ENCODE data around the gene EXOC3L4. TPM values are rescaled to one million over a fixed set of nuclear protein-coding genes. Genes with fewer than 3 reads are reported as not detected.

Gene EXOC3L4
- polyA plus RNA-seq, 1 of the 3 experiments (the other 2 are of a cell fraction) = 0.46 TPM

DNA sequence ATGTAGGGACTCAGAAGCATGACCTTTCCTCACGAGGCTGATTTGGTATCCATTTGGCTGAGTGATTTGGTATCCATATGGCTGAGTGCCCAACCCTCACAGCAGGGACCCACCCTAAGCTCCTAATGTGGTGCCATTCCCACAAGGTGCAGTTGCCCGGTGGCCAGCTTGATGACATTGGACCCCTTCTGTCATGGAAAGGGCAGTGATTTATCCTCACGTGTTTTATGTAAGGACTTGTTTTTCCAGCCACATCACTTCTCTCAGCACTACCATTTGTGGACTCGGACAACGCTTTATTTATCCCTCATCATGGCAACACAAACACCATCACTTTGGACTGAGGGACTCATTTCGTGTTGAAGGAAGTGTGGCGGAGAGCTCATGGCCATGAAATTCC, 28.7 kb upstream of the EXOC3L4 start (continued):
- TF ChIP-seq MEF2A (IDR thresholded peaks at IDR 0.05; ENCODE audit: borderline replicate concordance, low read depth) (no peak), EZH2phosphoT487 (IDR thresholded peaks at IDR 0.05; ENCODE audit: borderline replicate concordance, low read depth) (no peak), CHD2 (IDR thresholded peaks at IDR 0.05; ENCODE audit: low read length, partially characterized antibody) (no peak), RCOR1 (IDR thresholded peaks at IDR 0.05; ENCODE audit: low read length) (no peak)

DNA sequence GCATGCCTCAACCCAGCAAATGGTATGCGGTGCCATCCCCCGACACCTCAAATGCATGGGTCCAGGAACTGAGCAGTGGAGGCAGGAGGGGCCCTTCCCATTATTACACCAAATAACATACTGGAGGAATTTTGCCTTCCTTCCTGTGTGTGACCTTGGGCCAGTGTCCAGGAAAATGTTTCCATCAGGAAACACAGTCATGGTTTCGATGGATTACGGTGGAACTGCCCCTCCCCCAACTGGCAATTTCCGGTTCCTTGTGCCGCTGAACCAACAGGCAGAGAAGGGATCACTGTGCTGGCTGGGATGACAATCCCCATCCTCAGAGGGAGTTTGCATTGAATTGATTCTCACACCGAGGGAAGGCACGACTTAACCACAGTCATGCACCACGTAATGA, 28.1 kb upstream of the EXOC3L4 start:
- POLR2A ChIA-PET = no interaction called here

More for the DNA sequence above, 28.1 kb upstream of the EXOC3L4 start:
- Histone ChIP-seq H3K36me3 (replicated peaks in 1 of 2; ENCODE audit: control insufficient read depth in 1 of 2, insufficient read depth in 2 of 2, low read length in 1 of 2) (no peaks in the 10 kb centered on the region), H3K79me2 (ENCODE audit: insufficient read depth) (no peaks in the 10 kb centered on the region), H3F3A (replicated peaks; ENCODE audit: insufficient read depth) (peaks cover 6% of the 10 kb centered on the region), H2AFZ (ENCODE audit: low read depth) (no peak overlapping the region), H4K20me1 (ENCODE audit: insufficient read depth) (no peaks in the 10 kb centered on the region), H3K27me3 (ENCODE audit: insufficient read depth) (no peaks in the 10 kb centered on the region), H3K9me3 (no peaks in the 10 kb centered on the region), H3K9ac (no peak overlapping the region), H3K27ac (ENCODE audit: low read depth in 2 of 2, low read length in 1 of 2) (no peak overlapping the region), H3K9me2 (no peaks in the 10 kb centered on the region), H3K4me2 (no peak overlapping the region), H3K4me3 (ENCODE audit: low read depth in 2 of 2, low read length in 1 of 2) (no peak overlapping the region), H3K4me1 (ENCODE audit: control insufficient read depth in 1 of 2, insufficient read depth in 2 of 2, low read depth in 1 of 2, low read length in 1 of 2) (no peaks in the 10 kb centered on the region)
- DNase-seq = no peak
- CTCF ChIA-PET = interaction anchor here (1.8 kb wide), 1 partner anchor 8 kb away, joined by 12 read pairs; no protein-coding TSS in a partner anchor
- 94% methylated on average over 7 of the region's 9 CpGs for WGBS (ENCODE audit: low lambda C conversion rate)
- TF ChIP-seq, protein P1, sequence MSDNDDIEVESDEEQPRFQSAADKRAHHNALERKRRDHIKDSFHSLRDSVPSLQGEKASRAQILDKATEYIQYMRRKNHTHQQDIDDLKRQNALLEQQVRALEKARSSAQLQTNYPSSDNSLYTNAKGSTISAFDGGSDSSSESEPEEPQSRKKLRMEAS (IDR thresholded peaks at IDR 0.05; ENCODE audit: low read depth) = no peak
- no peak for TF ChIP-seq FOXM1 (IDR thresholded peaks at IDR 0.05; ENCODE audit: low read depth)
- TF ChIP-seq, protein P2, sequence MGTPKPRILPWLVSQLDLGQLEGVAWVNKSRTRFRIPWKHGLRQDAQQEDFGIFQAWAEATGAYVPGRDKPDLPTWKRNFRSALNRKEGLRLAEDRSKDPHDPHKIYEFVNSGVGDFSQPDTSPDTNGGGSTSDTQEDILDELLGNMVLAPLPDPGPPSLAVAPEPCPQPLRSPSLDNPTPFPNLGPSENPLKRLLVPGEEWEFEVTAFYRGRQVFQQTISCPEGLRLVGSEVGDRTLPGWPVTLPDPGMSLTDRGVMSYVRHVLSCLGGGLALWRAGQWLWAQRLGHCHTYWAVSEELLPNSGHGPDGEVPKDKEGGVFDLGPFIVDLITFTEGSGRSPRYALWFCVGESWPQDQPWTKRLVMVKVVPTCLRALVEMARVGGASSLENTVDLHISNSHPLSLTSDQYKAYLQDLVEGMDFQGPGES (IDR thresholded peaks at IDR 0.05; ENCODE audit: low read depth, low read length) = no peak
- TF ChIP-seq, protein P3, sequence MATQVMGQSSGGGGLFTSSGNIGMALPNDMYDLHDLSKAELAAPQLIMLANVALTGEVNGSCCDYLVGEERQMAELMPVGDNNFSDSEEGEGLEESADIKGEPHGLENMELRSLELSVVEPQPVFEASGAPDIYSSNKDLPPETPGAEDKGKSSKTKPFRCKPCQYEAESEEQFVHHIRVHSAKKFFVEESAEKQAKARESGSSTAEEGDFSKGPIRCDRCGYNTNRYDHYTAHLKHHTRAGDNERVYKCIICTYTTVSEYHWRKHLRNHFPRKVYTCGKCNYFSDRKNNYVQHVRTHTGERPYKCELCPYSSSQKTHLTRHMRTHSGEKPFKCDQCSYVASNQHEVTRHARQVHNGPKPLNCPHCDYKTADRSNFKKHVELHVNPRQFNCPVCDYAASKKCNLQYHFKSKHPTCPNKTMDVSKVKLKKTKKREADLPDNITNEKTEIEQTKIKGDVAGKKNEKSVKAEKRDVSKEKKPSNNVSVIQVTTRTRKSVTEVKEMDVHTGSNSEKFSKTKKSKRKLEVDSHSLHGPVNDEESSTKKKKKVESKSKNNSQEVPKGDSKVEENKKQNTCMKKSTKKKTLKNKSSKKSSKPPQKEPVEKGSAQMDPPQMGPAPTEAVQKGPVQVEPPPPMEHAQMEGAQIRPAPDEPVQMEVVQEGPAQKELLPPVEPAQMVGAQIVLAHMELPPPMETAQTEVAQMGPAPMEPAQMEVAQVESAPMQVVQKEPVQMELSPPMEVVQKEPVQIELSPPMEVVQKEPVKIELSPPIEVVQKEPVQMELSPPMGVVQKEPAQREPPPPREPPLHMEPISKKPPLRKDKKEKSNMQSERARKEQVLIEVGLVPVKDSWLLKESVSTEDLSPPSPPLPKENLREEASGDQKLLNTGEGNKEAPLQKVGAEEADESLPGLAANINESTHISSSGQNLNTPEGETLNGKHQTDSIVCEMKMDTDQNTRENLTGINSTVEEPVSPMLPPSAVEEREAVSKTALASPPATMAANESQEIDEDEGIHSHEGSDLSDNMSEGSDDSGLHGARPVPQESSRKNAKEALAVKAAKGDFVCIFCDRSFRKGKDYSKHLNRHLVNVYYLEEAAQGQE (IDR thresholded peaks at IDR 0.05; ENCODE audit: low read depth, low read length) = no peak
- TF ChIP-seq POLR2AphosphoS5 (IDR thresholded peaks at IDR 0.05; ENCODE audit: low read depth, low read length) = no peak
- no peak for TF ChIP-seq RCOR1 (IDR thresholded peaks at IDR 0.05; ENCODE audit: low read length)
- TF ChIP-seq EZH2phosphoT487 (IDR thresholded peaks at IDR 0.05; ENCODE audit: borderline replicate concordance, low read depth) = no peak
- TF ChIP-seq TAF1 (IDR thresholded peaks at IDR 0.05; ENCODE audit: borderline replicate concordance, low read depth, low read length) = no peak
- no peak for TF ChIP-seq CHD2 (IDR thresholded peaks at IDR 0.05; ENCODE audit: low read length, partially characterized antibody)
- TF ChIP-seq SIN3A (IDR thresholded peaks at IDR 0.05; ENCODE audit: borderline replicate concordance, low read depth, low read length) = no peak
- no peak for TF ChIP-seq SMC3 (IDR thresholded peaks at IDR 0.05; ENCODE audit: low read depth, low read length)
- TF ChIP-seq YY1 (IDR thresholded peaks at IDR 0.05; ENCODE audit: low read depth) = no peak
- no peak for TF ChIP-seq GABPA (IDR thresholded peaks at IDR 0.05; ENCODE audit: low read depth)
- TF ChIP-seq, protein P4, sequence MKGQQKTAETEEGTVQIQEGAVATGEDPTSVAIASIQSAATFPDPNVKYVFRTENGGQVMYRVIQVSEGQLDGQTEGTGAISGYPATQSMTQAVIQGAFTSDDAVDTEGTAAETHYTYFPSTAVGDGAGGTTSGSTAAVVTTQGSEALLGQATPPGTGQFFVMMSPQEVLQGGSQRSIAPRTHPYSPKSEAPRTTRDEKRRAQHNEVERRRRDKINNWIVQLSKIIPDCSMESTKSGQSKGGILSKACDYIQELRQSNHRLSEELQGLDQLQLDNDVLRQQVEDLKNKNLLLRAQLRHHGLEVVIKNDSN (IDR thresholded peaks at IDR 0.05; ENCODE audit: borderline replicate concordance, low read depth) = no peak
- TF ChIP-seq RAD21 (IDR thresholded peaks at IDR 0.05; ENCODE audit: low read length) = no peak
- TF ChIP-seq NRF1 (IDR thresholded peaks at IDR 0.05; ENCODE audit: low read depth, low read length) = no peak
- no peak for TF ChIP-seq GATA2 (CRISPR knock-in tag; IDR thresholded peaks at IDR 0.05)
- TF ChIP-seq, protein P5, sequence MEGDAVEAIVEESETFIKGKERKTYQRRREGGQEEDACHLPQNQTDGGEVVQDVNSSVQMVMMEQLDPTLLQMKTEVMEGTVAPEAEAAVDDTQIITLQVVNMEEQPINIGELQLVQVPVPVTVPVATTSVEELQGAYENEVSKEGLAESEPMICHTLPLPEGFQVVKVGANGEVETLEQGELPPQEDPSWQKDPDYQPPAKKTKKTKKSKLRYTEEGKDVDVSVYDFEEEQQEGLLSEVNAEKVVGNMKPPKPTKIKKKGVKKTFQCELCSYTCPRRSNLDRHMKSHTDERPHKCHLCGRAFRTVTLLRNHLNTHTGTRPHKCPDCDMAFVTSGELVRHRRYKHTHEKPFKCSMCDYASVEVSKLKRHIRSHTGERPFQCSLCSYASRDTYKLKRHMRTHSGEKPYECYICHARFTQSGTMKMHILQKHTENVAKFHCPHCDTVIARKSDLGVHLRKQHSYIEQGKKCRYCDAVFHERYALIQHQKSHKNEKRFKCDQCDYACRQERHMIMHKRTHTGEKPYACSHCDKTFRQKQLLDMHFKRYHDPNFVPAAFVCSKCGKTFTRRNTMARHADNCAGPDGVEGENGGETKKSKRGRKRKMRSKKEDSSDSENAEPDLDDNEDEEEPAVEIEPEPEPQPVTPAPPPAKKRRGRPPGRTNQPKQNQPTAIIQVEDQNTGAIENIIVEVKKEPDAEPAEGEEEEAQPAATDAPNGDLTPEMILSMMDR (IDR thresholded peaks at IDR 0.05) = no peak

All from SK-N-SH (cell line).